Neural progenitor cell (in vitro differentiated cells): ENCODE results near the gene NTM.

Experiments
- CTCF ChIP-seq: fragments of 200-600 bp; sonication (generic); IDR thresholded peaks from 2 replicates; pipeline ENCODE4 v1.5.1; 2017; ENCODE audit warnings: antibody characterized with exemption, mild to moderate bottlenecking
- EZH2 ChIP-seq: fragments of 200-600 bp; sonication (generic); IDR thresholded peaks from 2 replicates; pipeline ENCODE4 v1.6.1; 2017; ENCODE audit warnings: antibody characterized with exemption, mild to moderate bottlenecking, moderate library complexity

DNA sequence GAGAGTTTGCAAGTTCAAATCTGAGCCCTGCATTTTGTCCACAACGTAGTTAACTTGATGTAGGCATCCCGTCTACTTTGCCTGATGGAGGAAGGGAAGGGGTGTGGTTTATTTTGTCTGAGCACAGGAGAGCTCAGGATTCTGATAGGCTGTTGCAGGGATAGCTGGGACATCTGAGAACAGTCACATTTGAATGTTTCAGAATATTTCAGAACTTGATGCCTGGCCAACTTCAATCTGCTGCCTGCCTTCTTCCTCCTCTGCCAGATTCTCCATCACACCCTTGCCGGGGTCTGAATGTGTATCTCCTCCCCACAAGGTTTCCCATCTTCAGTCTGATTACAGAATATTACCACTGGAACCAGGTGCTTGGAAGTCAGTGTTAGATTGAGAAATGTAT lies 51.6 kb downstream of the NTM start:
- TF ChIP-seq CTCF = no peak
- no peak for TF ChIP-seq EZH2
